ENCODE data around the gene FADS2.

- no peak for TF ChIP-seq EP300 (IDR thresholded peaks at IDR 0.05)
- TF ChIP-seq, protein P1, sequence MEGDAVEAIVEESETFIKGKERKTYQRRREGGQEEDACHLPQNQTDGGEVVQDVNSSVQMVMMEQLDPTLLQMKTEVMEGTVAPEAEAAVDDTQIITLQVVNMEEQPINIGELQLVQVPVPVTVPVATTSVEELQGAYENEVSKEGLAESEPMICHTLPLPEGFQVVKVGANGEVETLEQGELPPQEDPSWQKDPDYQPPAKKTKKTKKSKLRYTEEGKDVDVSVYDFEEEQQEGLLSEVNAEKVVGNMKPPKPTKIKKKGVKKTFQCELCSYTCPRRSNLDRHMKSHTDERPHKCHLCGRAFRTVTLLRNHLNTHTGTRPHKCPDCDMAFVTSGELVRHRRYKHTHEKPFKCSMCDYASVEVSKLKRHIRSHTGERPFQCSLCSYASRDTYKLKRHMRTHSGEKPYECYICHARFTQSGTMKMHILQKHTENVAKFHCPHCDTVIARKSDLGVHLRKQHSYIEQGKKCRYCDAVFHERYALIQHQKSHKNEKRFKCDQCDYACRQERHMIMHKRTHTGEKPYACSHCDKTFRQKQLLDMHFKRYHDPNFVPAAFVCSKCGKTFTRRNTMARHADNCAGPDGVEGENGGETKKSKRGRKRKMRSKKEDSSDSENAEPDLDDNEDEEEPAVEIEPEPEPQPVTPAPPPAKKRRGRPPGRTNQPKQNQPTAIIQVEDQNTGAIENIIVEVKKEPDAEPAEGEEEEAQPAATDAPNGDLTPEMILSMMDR (IDR thresholded peaks at IDR 0.05): no peak
Measured at GRCh38 chr11:61805146-61805545, 23.0 kb upstream of the FADS2 start.
